GM12892 (cell line): Measurements from ENCODE around the gene SYN1.

Experiments used
- POLR2A ChIP-seq: IDR thresholded peaks from 2 replicates; pipeline ENCODE4 v1.6.1; 2011; ENCODE audit warnings: low read depth, low read length, control low read depth
- TAF1 ChIP-seq: IDR thresholded peaks from 2 replicates; pipeline ENCODE4 v1.6.1; 2011; ENCODE audit warnings: low read depth, mild to moderate bottlenecking, control low read depth, low read length, borderline replicate concordance

DNA sequence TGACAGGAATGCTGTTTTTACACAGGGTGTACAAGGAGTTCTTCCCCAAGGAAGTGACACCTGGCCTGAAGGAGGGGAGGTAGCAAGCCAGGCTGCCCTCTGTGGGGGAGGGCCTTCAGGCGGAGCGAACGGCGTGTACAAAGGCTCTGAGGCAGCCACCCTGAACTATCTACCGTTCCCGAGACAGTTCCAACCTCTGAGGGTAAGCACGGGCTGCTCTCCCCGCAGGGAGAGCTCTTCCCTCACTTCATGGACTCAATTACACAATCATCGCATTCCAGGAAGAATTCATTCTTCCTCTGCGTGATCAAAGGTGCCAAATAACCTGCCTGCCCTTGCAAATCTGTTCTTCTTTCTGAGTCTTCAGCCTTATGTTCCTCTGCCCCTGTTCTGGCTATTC lies 25.9 kb upstream of the SYN1 start:
- no peak for TF ChIP-seq TAF1
- no peak for TF ChIP-seq POLR2A
